Upper lobe of left lung (tissue), 6 donors: ENCODE measurements around the gene CD200R1. TPM values are rescaled to one million over a fixed set of nuclear protein-coding genes. Genes with fewer than 3 reads are reported as not detected.

Source experiments
- ATAC-seq, 2 donors: fragments of 200-7000 bp; cut with Tn5 transposase; one replicate each; pipeline ENCODE4 v1.9.1; 2022; ENCODE audit warnings: mild to moderate bottlenecking in 2 of 2, moderate library complexity in 2 of 2; ENCODE audit not compliant: low FRiP score in 2 of 2
- DNase-seq, 2 donors: peaks; one replicate each; pipeline ENCODE4 v3.0.0-alpha.2; 2019 to 2020
- H3K27ac ChIP-seq, 4 donors: fragments of 200-600 bp; sonication (generic); one replicate each; pipeline ENCODE4 v1.5.1; 2016 to 2019
- H3K27me3 ChIP-seq, 4 donors: fragments of 200-600 bp; sonication (generic); one replicate each; pipeline ENCODE4 v1.5.1; 2017 to 2019
- H3K36me3 ChIP-seq, 4 donors: fragments of 200-600 bp; sonication (generic); one replicate each; pipeline ENCODE4 v1.5.1; 2016 to 2019
- H3K4me1 ChIP-seq, 4 donors: fragments of 200-600 bp; sonication (generic); one replicate each; pipeline ENCODE4 v1.5.1; 2018 to 2019
- H3K4me3 ChIP-seq, 4 donors: fragments of 200-600 bp; sonication (generic); one replicate each; pipeline ENCODE4 v1.5.1; 2017 to 2019; ENCODE audit warnings: mild to moderate bottlenecking in 2 of 4, moderate library complexity in 1 of 4
- H3K9me3 ChIP-seq, 4 donors: fragments of 200-600 bp; sonication (generic); one replicate each; pipeline ENCODE4 v1.5.1; 2018 to 2019
- EP300 ChIP-seq, 4 donors: sonication (generic); formaldehyde crosslinking; IDR thresholded peaks; one replicate each; pipeline ENCODE4 v1.5.1; 2017; ENCODE audit warnings: antibody characterized with exemption in 4 of 4, control low read depth in 2 of 4
- POLR2A ChIP-seq, 4 donors: fragments of 450-650 bp; IDR thresholded peaks; one replicate each; pipeline ENCODE4 v1.5.1; 2016 to 2017; ENCODE audit warnings: antibody characterized with exemption in 4 of 4, mild to moderate bottlenecking in 2 of 4
- POLR2AphosphoS5 ChIP-seq, 2 donors: sonication (generic); formaldehyde crosslinking; IDR thresholded peaks; one replicate each; pipeline ENCODE4 v1.5.1; 2017; ENCODE audit warnings: antibody characterized with exemption in 2 of 2
- WGBS, 2 donors: methylation state at CpG; one replicate each; pipeline ENCODE4 v1.1.5; 2017 to 2018; 5-methylcytosine and 5-hydroxymethylcytosine counted together
- total RNA-seq, 6 donors: library from RNA; depleted of rRNA in 4 of 6; stranded (reverse); fragments of >200 nt in 4 of 6; gene quantifications; one replicate each; pipeline versions ENCODE4 v1.1.0 to v1.2.1, GENCODE V29; 2016 to 2021
- TF ChIP-seq, protein P1 (sequence below), 6 experiments: fragments of 450-650 bp in 4 of 6; fragments of 200-600 bp in 2 of 6; sonication (generic) in 2 of 6; IDR thresholded peaks; one replicate each; pipeline ENCODE4 v1.5.1; 2016 to 2019; ENCODE audit warnings: antibody characterized with exemption in 6 of 6
- donor health status: DM: no; HTN: no; CAD: no; lungs with moderate emphysema.
- donor health status: DM: no; HTN: yes; CAD: no; lungs with severe emphysema.

Gene CD200R1
- total RNA-seq, 6 donors from 2014 or later, result under 0.01 to 2.5 (median 1.1) TPM; not detected in 1

DNA sequence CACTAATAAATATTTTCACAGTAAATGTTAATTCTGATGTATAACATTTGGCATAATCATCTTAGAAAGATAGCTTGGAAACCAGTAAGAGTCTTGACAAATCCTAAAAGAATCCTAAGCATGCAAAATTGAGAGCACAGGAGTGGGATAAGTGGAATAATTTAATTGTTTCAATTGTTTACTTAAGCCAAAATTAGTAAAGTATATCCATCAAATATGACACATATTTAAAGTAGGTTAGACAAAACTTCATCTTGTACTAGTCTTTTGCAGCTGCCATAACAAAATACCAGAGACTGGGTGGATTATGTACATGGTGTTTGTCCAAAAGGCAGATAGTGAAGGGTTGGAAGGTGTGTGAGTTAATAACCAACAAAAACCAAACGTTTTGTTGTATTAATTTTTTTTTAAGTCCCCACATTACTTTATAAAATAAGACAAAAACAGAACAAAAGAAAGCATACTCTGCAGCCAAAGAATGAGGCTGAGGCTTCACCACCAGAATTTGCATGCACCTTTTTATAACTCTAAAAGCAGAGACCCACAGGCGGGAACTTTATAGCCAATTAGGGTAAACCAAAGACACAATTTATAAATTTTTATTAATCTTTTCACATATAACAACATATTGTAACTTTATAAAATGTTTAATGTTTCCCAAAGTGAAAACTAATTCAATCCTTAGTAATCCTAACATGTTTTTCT, 86.4 kb downstream of the CD200R1 start:
- no peaks in the 10 kb centered on the region for H3K27me3 ChIP-seq
- ATAC-seq (no peak), DNase-seq (no peak)
- H3K9me3 ChIP-seq, result no peaks in the 10 kb centered on the region
- WGBS, 2 donors, result 62 to 65% methylated on average over 2 of the region's 2 CpGs
- no peaks in the 10 kb centered on the region for H3K4me1 ChIP-seq
- H3K36me3 ChIP-seq, result no peaks in the 10 kb centered on the region
- H3K4me3 ChIP-seq, result no peak overlapping the region
- H3K27ac ChIP-seq, result no peak overlapping the region
- no peak for TF ChIP-seq EP300 (IDR thresholded peaks at IDR 0.05)
- no peak for TF ChIP-seq POLR2AphosphoS5 (IDR thresholded peaks at IDR 0.05)
- TF ChIP-seq, protein P1, sequence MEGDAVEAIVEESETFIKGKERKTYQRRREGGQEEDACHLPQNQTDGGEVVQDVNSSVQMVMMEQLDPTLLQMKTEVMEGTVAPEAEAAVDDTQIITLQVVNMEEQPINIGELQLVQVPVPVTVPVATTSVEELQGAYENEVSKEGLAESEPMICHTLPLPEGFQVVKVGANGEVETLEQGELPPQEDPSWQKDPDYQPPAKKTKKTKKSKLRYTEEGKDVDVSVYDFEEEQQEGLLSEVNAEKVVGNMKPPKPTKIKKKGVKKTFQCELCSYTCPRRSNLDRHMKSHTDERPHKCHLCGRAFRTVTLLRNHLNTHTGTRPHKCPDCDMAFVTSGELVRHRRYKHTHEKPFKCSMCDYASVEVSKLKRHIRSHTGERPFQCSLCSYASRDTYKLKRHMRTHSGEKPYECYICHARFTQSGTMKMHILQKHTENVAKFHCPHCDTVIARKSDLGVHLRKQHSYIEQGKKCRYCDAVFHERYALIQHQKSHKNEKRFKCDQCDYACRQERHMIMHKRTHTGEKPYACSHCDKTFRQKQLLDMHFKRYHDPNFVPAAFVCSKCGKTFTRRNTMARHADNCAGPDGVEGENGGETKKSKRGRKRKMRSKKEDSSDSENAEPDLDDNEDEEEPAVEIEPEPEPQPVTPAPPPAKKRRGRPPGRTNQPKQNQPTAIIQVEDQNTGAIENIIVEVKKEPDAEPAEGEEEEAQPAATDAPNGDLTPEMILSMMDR (IDR thresholded peaks at IDR 0.05), result no peak
- TF ChIP-seq POLR2A (IDR thresholded peaks at IDR 0.05), result no peak

DNA sequence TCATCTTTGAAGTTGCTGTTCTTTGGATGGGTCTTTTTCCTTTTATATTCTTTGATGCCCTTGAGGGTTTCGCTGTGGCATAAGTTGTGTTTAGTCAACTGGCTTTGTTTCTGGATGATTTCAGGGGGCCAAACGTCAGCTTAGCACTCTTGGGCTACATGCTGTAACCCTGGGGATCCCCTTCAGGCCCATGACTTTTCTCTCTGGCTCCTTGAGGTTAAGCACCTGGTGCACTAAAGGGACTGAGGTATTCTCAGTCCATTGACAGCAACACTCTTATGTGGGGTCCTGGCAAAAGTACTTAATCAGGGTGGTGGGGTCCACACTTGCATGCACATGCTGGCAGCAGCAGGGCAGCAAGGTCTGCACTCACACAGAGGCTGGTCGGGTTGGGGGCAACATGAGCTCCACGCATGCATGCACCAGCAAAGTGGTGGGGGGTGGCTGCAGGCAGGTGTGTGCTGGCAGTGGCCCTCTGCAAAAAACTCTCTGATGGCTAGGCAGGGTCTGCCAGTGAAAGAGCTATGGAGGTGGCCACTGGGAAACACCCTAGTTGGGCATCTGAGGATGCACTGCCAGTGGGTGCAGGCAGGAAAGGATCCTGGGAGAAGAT, 90.1 kb downstream of the CD200R1 start:
- ATAC-seq, result no peak
- H3K27me3 ChIP-seq, result no peaks in the 10 kb centered on the region
- no peak overlapping the region for H3K4me3 ChIP-seq
- peak in 1 of 2 donors; percentile 8 for DNase-seq
- WGBS, 2 donors, result 63 to 74% methylated on average over 2 to 4 of the region's 4 CpGs
- no peak for TF ChIP-seq POLR2A (IDR thresholded peaks at IDR 0.05)
- TF ChIP-seq, protein P1 (IDR thresholded peaks at IDR 0.05), result no peak
- no peaks in the 10 kb centered on the region for H3K9me3 ChIP-seq
- H3K36me3 ChIP-seq, result no peaks in the 10 kb centered on the region
- no peak overlapping the region for H3K27ac ChIP-seq
- no peaks in the 10 kb centered on the region for H3K4me1 ChIP-seq

DNA sequence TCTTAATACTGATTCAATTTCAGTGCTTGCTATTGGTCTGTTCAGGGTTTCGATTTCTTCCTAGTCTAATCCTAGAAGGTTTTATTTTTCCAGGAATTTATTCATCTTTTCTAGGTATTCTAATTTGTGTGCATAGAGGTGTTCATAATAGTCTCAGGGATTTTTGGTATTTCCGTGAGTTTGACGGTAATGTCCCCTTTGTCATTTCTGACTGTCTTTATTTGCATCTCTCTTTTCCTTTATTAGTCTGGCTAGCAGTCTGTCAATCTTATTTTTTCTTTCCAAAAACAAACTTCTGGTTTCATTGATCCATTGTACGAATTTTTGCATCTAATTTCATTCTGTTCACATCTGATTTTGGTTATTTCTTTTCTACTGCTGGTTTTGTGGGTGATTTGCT, 93.0 kb downstream of the CD200R1 start:
- H3K27ac ChIP-seq, result no peak overlapping the region
- no peak overlapping the region for H3K4me3 ChIP-seq
- no peak for DNase-seq
- H3K4me1 ChIP-seq, result no peaks in the 10 kb centered on the region
- 82 to 90% methylated on average over 4 of the region's 4 CpGs for WGBS, 2 donors
- no peaks in the 10 kb centered on the region for H3K36me3 ChIP-seq
- no peaks in the 10 kb centered on the region for H3K9me3 ChIP-seq
- H3K27me3 ChIP-seq, result no peaks in the 10 kb centered on the region
- TF ChIP-seq EP300 (IDR thresholded peaks at IDR 0.05) (no peak), POLR2AphosphoS5 (IDR thresholded peaks at IDR 0.05) (no peak), POLR2A (IDR thresholded peaks at IDR 0.05) (no peak)
- TF ChIP-seq, protein P1 (IDR thresholded peaks at IDR 0.05), result no peak
- no peak for ATAC-seq

DNA sequence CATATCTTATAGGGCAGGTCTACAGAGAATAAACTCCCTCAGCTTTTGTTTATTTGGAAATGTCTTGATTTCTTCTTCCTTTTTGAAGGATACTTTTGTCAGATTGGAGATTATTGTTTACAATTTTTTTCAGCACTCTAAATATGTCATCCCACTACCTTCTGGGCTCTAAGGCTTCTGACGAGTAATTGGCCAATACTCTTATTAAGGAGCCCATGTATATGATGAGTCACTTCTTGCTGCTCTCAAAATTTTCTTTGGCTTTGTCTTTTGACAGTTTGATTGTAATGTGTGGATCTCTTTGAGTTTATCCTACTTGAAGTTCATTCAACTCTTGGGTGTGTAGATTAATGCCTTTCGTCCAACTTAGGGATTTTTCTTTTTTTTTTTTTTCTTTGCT, 99.3 kb downstream of the CD200R1 start:
- Histone ChIP-seq H3K27me3 (no peaks in the 10 kb centered on the region), H3K4me3 (no peak overlapping the region), H3K4me1 (no peaks in the 10 kb centered on the region), H3K36me3 (no peaks in the 10 kb centered on the region), H3K27ac (no peak overlapping the region), H3K9me3 (peaks cover 0 to 5% (median 0%) of the 10 kb centered on the region in 4 donors)
- TF ChIP-seq POLR2AphosphoS5 (IDR thresholded peaks at IDR 0.05) (no peak), EP300 (IDR thresholded peaks at IDR 0.05) (no peak), POLR2A (IDR thresholded peaks at IDR 0.05) (no peak)
- TF ChIP-seq, protein P1 (IDR thresholded peaks at IDR 0.05), result no peak
- 68 to 74% methylated on average over 2 of the region's 2 CpGs for WGBS, 2 donors
- no peak for DNase-seq
- ATAC-seq, result no peak

DNA sequence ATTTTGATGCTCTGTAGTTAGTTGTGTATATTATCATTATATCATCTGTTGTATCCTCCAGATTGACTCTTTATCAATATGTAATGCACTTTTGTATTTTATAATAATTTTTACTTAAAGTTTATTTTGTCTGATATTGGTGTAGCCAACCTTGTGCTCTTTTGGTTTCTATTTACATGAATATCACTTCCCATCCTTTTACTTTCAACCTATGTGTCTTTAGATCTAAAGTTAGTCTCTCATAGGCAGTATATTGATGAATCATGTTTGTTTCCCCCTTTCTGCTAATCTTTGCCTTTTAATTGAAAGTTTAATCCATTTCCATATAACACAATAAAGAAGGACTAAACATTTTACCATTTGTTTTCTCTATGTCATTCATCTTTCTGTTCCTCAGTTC, 100.2 kb downstream of the CD200R1 start:
- no peak overlapping the region for H3K27ac ChIP-seq
- ATAC-seq, result no peak

More for the DNA sequence above, 100.2 kb downstream of the CD200R1 start:
- TF ChIP-seq EP300 (IDR thresholded peaks at IDR 0.05) (no peak), POLR2AphosphoS5 (IDR thresholded peaks at IDR 0.05) (no peak), POLR2A (IDR thresholded peaks at IDR 0.05) (no peak)
- TF ChIP-seq, protein P1 (IDR thresholded peaks at IDR 0.05), result no peak
- DNase-seq, result no peak
- Histone ChIP-seq H3K27me3 (no peaks in the 10 kb centered on the region), H3K4me3 (no peak overlapping the region), H3K4me1 (no peaks in the 10 kb centered on the region), H3K36me3 (no peaks in the 10 kb centered on the region), H3K9me3 (peaks cover 0 to 10% (median 4%) of the 10 kb centered on the region in 4 donors)
